Mucosa of rectum (tissue), 2 donors: ENCODE results near the gene SNRPE.

Experiments used
- H3K27ac ChIP-seq, 2 donors: one replicate each; pipeline ENCODE4 v1.7.0; 2013; ENCODE audit warnings: inconsistent platforms in 2 of 2, low read depth in 2 of 2, low read length in 2 of 2
- H3K27me3 ChIP-seq, 2 donors: one replicate each; pipeline ENCODE4 v1.7.0; 2013; ENCODE audit warnings: low read length in 2 of 2; ENCODE audit not compliant: control insufficient read depth in 2 of 2, insufficient read depth in 2 of 2
- H3K36me3 ChIP-seq, 2 donors: one replicate each; pipeline ENCODE4 v1.7.0; 2013; ENCODE audit warnings: low read length in 2 of 2; ENCODE audit not compliant: control insufficient read depth in 2 of 2, insufficient read depth in 2 of 2
- H3K4me1 ChIP-seq, 2 donors: one replicate each; pipeline ENCODE4 v1.7.0; 2013; ENCODE audit warnings: low read length in 2 of 2, mild to moderate bottlenecking in 1 of 2; ENCODE audit not compliant: control insufficient read depth in 2 of 2, insufficient read depth in 2 of 2
- H3K4me3 ChIP-seq, 2 donors: one replicate each; pipeline ENCODE4 v1.7.0; 2013; ENCODE audit warnings: low read length in 2 of 2
- H3K9ac ChIP-seq, 2 donors: one replicate each; pipeline ENCODE4 v1.7.0; 2013; ENCODE audit warnings: low read length in 2 of 2, low read depth in 1 of 2, mild to moderate bottlenecking in 1 of 2
- H3K9me3 ChIP-seq, 2 donors: one replicate each; pipeline ENCODE4 v1.7.0; 2013; ENCODE audit warnings: low read length in 2 of 2; ENCODE audit not compliant: control insufficient read depth in 2 of 2
- donor health status: healthy.
- donor health status: Normal muscosa, but diverticular disease.

The SNRPE gene

GRCh38 chr1:203906932-203907331 is 45.5 kb downstream of the SNRPE start:
- no peak overlapping the region for H3K9ac ChIP-seq
- H3K9me3 ChIP-seq, result no peaks in the 10 kb centered on the region
- H3K36me3 ChIP-seq, result no peaks in the 10 kb centered on the region
- H3K4me3 ChIP-seq, result no peak overlapping the region
- H3K4me1 ChIP-seq, result no peaks in the 10 kb centered on the region
- H3K27ac ChIP-seq, result no peak overlapping the region
- H3K27me3 ChIP-seq, result no peaks in the 10 kb centered on the region

GRCh38 chr1:203907901-203908300 is 46.5 kb downstream of the SNRPE start:
- H3K9me3 ChIP-seq, result no peaks in the 10 kb centered on the region
- no peak overlapping the region for H3K4me3 ChIP-seq
- H3K9ac ChIP-seq, result no peak overlapping the region
- H3K36me3 ChIP-seq, result no peaks in the 10 kb centered on the region
- no peaks in the 10 kb centered on the region for H3K27me3 ChIP-seq
- H3K4me1 ChIP-seq, result no peaks in the 10 kb centered on the region
- H3K27ac ChIP-seq, result no peak overlapping the region

GRCh38 chr1:203911806-203912205 is 50.4 kb downstream of the SNRPE start:
- H3K36me3 ChIP-seq, result no peaks in the 10 kb centered on the region

GRCh38 chr1:203913073-203913521 is 51.7 kb downstream of the SNRPE start:
- no peaks in the 10 kb centered on the region for H3K4me1 ChIP-seq
- H3K27ac ChIP-seq, result no peak overlapping the region
- no peak overlapping the region for H3K9ac ChIP-seq
- H3K9me3 ChIP-seq, result no peaks in the 10 kb centered on the region
- H3K27me3 ChIP-seq, result no peaks in the 10 kb centered on the region
- H3K4me3 ChIP-seq, result no peak overlapping the region
- no peaks in the 10 kb centered on the region for H3K36me3 ChIP-seq

More at GRCh38 chr1:203911806-203912205, 50.4 kb downstream of the SNRPE start:
- no peaks in the 10 kb centered on the region for H3K9me3 ChIP-seq
- H3K27me3 ChIP-seq, result no peaks in the 10 kb centered on the region
- no peak overlapping the region for H3K27ac ChIP-seq
- H3K4me3 ChIP-seq, result no peak overlapping the region
- no peaks in the 10 kb centered on the region for H3K4me1 ChIP-seq
- H3K9ac ChIP-seq, result no peak overlapping the region

GRCh38 chr1:203914292-203914691 is 52.9 kb downstream of the SNRPE start:
- no peaks in the 10 kb centered on the region for H3K9me3 ChIP-seq
- no peak overlapping the region for H3K4me3 ChIP-seq

GRCh38 chr1:203915811-203916210 is 54.4 kb downstream of the SNRPE start:
- no peaks in the 10 kb centered on the region for H3K4me1 ChIP-seq
- H3K9me3 ChIP-seq, result no peaks in the 10 kb centered on the region
- H3K27ac ChIP-seq, result no peak overlapping the region
- no peaks in the 10 kb centered on the region for H3K27me3 ChIP-seq
- H3K4me3 ChIP-seq, result no peak overlapping the region
- H3K9ac ChIP-seq, result no peak overlapping the region
- H3K36me3 ChIP-seq, result no peaks in the 10 kb centered on the region

More at GRCh38 chr1:203914292-203914691, 52.9 kb downstream of the SNRPE start:
- Histone ChIP-seq H3K27me3 (no peaks in the 10 kb centered on the region), H3K27ac (no peak overlapping the region), H3K9ac (no peak overlapping the region), H3K4me1 (no peaks in the 10 kb centered on the region), H3K36me3 (no peaks in the 10 kb centered on the region)

- Histone ChIP-seq H3K4me1 (no peaks in the 10 kb centered on the region), H3K4me3 (no peak overlapping the region), H3K27ac (no peak overlapping the region), H3K9ac (no peak overlapping the region), H3K27me3 (no peaks in the 10 kb centered on the region), H3K9me3 (no peaks in the 10 kb centered on the region), H3K36me3 (no peaks in the 10 kb centered on the region)
These were observed 55.4 kb downstream of the SNRPE start for GRCh38 chr1:203916756-203917155.
